HL-60/S4 treated with phorbol 12-myristate 13-acetate at 8.2 ng/mL for 4 days and 3 days (cell line): ENCODE data around the gene GALR2.

Experiments
- in situ Hi-C: fragments of 300-500 bp; cut with MboI; formaldehyde crosslinking; loops from 2 replicates; pipeline ENCODE4 v1.15.0; 2022; ENCODE audit warnings: low sequenced_read_pairs

GALR2 gene

DNA sequence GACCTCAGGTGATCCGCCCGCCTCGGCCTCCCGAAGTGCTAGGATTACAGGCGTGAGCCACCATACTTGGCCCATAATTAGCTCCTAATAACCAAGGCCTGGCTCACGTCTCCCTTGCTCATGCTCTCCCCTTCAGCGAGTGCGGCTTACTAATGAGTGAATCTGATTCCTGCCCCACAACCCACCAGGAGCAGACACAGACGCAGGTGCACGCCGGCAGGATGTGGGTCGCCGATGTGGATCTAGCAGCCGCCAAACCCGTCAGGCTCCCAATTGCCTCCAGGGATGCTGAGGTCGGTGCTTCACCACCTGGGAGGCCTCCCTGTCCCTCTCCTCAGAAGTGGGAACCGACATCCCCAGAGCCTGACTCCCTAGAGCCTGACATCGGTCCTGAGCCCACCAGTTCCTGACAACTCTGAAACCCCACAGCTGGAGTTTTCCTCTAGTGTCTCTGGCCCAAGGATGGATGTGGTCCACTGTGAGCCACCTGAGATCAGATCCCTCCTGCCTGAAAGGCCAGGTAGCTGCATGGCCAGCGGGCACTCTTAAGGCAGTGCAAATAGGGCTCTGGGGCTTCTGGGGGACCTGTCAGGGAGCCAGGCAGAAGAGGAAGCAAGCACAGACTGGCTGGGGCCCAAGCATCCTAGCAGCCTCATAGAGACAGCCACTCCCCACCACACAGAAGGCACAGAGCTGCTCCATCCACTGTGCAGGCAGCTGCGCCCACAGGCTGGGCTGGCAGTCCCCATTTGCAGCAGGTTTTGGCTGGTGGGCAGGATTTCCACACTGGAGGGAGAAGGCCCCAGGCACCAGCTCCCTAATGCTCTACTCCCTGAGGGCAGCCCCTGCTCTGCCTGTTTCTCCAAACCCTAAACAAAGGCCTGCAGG is 18.2 kb downstream of the GALR2 start:
- in situ Hi-C loops: no loop called here

DNA sequence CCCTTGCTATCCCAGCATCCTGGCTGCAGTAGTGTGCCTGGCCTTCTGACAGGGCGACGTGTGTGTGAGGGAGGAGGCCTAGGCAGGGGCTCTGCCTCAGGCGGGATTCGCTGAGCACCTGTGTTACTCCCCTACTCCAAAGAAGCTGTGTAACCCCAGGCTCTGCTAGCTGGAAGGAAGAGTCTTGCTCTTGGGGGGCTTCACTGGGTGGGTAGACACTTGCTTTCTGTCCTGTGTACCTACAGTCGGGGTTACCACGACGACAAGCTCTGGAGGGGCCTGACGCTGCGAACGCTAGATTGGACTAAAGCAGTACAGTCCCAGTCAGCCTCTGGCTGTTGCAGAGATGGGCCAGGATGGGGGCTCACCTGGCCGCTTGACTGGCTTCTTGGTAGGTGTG is 19.5 kb downstream of the GALR2 start:
- in situ Hi-C loops: no loop called here

DNA sequence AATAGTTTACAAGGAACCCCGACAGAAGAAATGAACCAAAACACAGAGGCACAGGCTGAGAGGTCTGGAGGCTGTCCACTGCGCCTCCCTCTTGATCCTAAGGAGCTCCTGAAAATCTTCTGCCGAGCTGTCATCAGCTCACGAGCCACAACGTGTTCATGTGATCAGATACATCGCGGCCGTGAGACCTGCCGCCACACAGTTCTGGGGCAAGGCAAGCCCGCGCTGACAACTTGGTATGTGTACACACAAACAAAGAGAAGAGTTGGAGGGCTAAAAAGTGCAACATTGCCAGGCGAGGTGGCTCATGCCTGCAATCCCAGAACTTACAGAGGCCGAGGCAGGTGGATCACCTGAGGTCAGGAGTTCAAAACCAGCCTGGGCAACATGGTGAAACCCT is 21.4 kb downstream of the GALR2 start:
- in situ Hi-C loops: no loop called here

DNA sequence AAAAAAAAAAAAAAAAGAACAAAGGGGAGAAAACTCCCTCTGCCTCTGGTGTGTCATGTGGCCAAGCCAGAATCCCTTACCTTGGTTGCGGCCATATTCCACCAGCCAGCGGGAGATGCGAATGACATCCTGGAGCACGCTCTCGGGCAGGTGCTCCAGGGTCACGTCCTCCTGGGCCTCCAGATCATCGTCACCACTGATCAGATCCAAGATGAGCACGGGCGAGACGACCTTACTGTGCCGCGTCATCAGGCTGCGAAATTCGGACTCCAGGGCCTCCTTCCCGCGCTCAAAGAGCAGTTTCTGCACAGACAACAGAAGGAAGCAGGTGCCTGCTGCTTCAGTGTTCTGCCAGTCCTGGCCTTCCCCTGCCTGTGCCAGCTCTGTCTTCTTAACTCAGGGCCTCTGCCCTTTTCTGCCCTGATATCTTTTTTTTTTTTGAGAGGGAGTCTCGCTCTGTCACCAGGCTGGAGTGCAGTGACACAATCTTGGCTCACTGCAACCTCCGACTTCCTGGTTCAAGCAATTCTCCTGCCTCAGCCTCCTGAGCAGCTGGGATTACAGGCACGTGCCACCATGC is 23.2 kb downstream of the GALR2 start:
- in situ Hi-C loops: no loop called here

GRCh38 chr17:76102944-76103273 is 28.3 kb downstream of the GALR2 start:
- in situ Hi-C loops: loop anchor here (25.0 kb wide), 1 partner anchor 91 kb away; the partner anchor contains the start of gene CDK3

- in situ Hi-C loops: loop anchor here (25.0 kb wide), 1 partner anchor 91 kb away; the partner anchor contains the start of gene CDK3
Observed at GRCh38 chr17:76103274-76104139, 28.9 kb downstream of the GALR2 start, which contains the start of gene EXOC7. Gene EXOC7, minus strand, starts transcription at chr17:76103787. Its CDS starts 95 bp downstream, at chr17:76103692.

GRCh38 chr17:76104140-76104895 is 29.7 kb downstream of the GALR2 start:
- in situ Hi-C loops: loop anchor here (25.0 kb wide), 1 partner anchor 92 kb away; the partner anchor contains the start of gene CDK3

- in situ Hi-C loops: loop anchor here (25.0 kb wide), 1 partner anchor 93 kb away; the partner anchor contains the start of gene CDK3
Observed at GRCh38 chr17:76104896-76105231, 30.3 kb downstream of the GALR2 start.

DNA sequence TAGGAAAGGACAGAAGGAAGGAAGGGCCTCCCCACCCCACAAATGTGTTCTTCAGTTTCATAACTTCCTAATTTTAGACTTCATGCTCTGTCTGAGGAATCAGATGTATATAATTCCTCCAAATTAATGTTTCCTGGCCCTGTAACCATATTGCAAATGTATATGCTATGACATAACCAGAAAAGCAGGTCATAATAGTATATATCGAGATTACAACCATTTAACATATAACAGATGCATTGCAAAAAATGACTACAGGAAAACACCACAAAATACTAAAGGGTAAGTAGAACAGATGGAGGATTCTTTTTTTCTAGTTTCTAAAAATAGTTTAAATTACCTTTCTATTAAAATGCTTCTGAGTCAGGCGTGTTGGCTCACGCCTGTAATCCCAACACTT is 32.1 kb downstream of the GALR2 start:
- in situ Hi-C loops: loop anchor here (25.0 kb wide), 1 partner anchor 94 kb away; the partner anchor contains the start of gene CDK3

GRCh38 chr17:76107509-76107908 is 32.9 kb downstream of the GALR2 start:
- in situ Hi-C loops: loop anchor here (25.0 kb wide), 1 partner anchor 95 kb away; the partner anchor contains the start of gene CDK3

GRCh38 chr17:76111956-76112355 is 37.4 kb downstream of the GALR2 start:
- in situ Hi-C loops: loop anchor here (25.0 kb wide), 1 partner anchor 100 kb away; the partner anchor contains the start of gene CDK3

DNA sequence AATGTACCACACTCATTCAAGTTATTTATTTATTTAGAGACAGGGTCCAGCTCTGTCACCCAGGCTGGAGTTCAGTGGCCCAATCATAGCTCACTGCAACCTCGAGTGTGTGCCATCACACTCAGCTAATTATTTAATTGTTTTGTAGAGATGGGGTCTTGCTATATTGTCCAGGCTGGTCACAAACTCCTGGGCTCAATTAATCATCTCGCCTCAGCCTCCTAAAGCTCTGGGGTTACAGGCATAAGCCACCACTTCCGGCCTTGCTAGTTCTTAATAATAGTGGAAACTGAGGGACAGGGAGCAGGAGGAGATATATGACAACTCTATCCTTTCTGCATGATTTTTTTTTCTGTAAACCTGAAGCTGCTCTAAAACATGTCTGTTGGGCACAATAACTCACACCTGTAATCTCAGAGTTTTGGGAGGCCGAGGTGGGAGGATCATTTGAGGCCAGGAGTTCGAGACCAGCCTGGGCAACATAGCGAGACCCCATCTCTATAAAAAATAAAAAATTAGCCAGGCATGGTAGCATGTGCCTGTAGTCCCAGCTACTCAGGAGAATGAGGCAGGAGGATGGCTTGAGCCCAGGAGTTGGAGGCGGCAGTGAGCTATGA is 40.7 kb downstream of the GALR2 start:
- in situ Hi-C loops: loop anchor here (25.0 kb wide), 1 partner anchor 103 kb away; the partner anchor contains the start of gene CDK3

DNA sequence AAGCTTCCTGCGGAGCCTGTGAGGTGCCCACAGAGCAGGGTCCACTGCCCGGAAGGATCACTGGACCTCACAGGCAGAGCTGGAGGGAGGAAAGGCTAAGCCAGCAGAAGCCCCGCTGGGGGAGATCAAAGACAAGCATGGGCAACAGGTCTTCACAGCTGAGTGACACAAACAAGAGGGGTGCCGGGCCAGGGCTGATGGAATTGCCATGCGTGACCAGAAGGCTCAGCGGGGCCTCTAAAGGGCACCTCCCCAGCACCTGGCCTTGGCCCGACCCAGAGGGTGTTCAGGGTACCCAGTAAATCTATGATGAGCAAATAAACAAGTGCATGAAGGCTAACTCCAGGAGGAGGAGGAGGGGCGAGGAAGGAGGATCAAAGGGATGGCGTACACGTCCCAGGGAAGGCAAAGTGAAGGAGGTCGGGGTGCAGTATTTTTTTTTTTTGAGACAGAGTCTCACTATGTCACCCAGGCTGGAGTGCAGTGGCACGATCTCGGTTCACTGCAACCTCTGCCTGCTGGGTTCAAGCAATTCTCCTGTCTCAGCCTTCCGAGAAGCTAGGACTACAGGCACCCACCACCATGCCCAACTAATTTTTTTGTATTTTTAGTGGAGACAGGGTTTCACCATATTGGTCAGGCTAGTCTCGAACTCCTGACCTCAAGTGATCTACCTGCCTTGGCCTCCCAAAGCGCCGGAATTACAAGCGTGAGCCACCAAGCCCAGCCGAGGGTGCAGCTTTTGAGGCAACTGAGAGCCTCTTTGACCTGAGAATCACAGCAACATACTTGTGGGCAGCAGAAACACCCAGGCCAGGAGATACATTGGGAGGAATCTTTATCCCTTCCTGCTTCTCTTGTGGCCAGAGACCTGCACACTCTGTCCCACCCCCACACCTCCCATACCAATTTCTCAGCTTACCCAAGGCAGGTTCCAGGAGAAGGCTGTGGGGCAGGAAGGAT is 45.1 kb downstream of the GALR2 start:
- in situ Hi-C loops: loop anchor here (5.0 to 25.0 kb wide), 2 partner anchors 107 to 163 kb away; partner anchors contain the start of gene CDK3

GRCh38 chr17:76120658-76121008 is 46.1 kb downstream of the GALR2 start:
- in situ Hi-C loops: loop anchor here (5.0 to 25.0 kb wide), 2 partner anchors 108 to 162 kb away; partner anchors contain the start of gene CDK3

DNA sequence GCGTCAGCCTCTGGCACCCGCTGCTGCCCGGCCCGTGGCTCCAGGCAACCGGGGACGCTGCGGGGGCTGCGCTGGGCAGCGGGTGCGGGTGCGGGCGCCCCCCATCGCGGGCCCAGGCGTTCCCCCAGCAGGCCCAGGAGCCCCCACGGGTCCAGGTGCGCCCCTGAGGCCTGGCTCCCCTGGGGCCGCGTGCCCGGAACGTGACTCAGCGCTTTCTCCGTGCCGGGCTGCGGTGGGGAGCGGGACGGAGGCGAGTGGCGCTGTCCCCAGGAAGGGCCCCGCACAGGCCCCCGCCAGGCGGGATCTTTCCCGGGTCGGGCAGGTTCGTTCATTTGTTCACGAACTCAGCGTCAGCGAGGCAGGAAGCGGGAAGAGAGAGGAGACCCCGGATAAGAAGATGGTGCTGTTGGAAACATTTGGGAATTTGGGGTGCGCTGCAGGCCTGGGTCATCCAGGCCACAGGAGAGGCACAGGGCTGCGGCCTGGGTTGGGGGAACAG is 47.4 kb downstream of the GALR2 start:
- in situ Hi-C loops: loop anchor here (5.0 to 25.0 kb wide), 2 partner anchors 110 to 160 kb away; partner anchors contain the start of gene CDK3

DNA sequence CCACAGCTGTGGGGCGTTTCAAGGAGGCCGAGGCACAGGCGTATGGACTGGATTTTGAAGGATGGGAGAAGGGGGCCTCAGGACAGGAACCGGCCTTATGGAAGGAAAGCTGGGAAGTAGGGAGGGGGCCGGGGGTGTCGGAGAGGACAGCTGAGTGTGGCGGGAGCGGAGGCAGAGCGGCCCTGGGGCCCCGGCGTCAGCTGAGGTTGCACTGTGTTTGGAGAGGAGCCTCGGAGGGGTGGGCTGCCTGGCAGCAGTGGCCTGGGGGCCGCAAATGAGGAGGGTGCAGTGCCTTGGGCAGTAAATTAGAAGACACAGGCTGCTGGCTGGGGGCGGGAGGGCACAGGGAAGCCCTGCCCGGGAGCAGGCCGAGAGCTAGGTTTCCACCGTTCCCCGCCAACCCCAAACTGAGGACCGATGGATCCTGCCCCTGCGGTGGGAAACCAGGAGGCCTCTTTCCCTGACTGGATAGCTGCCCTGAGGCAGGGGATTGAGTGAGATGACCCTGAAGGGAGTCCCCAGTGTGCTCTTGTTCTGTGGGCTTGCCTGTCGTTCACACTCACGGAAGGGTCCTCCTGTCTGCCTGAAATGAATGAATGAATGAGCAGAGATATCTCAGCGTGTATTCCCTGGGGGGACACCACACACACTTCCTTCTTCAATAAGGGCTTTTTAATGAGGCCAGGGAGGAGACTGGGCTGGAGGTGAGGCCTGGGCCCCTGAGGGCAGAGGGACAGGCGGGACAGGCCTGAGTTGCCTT is 48.0 kb downstream of the GALR2 start:
- in situ Hi-C loops: loop anchor here (5.0 to 25.0 kb wide), 2 partner anchors 110 to 160 kb away; partner anchors contain the start of gene CDK3

DNA sequence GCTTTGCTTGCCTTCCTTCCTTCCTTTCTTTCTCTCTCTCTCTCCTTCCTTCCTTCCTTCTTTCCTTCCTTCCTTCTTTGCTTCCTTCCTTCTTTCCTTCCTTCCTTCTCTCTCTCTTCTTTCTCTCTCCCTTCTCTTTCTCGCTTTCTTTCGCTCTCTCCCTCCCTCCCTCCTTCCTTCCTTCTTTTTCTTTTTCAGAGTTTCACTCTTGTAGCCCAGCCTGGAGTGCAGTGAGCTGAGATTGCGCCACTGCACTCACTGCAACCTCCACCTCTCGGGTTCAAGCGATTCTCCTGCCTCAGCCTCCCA is 48.6 kb downstream of the GALR2 start:
- in situ Hi-C loops: loop anchor here (5.0 to 25.0 kb wide), 2 partner anchors 111 to 159 kb away; partner anchors contain the start of gene CDK3
